ENCODE data around the gene MYCN. TPM values are rescaled to one million over a fixed set of nuclear protein-coding genes. Genes with fewer than 3 reads are reported as not detected.
"Not testable (repeated sequence)": the region's sequence is repeated elsewhere in the genome, so short reads cannot be mapped to it uniquely, and the experiment has no call there.

MYCN gene
- total RNA-seq, 4 donors from 2014 or later = 0.48 to 7.0 (median 0.82) TPM; not detected in 1

- no peaks in the 10 kb centered on the region for H3K36me3 ChIP-seq
- no peaks in the 10 kb centered on the region for H3K4me1 ChIP-seq
- in situ Hi-C loops (cut with MboI; ENCODE audit: low pct_ligation_motif_present in 1 of 4, low pct_unique_long_range_greater_than_20kb in 1 of 4, low sequenced_read_pairs in 3 of 4) (loop anchor here in 3 of 4 donors (25.0 kb wide), 5 partner anchors 289 to 836 kb away; no protein-coding TSS in a partner anchor), intact Hi-C loops (cut with DNase I; ENCODE audit: low total_unique reads) (no loop called here)
- no peaks in the 10 kb centered on the region for H3K27me3 ChIP-seq
- H3K4me3 ChIP-seq = no peak overlapping the region
- 85 to 91% methylated on average over 7 of the region's 7 CpGs for WGBS, 2 donors (ENCODE audit: low coverage in 1 of 2)
- no peaks in the 10 kb centered on the region for H3K9me3 ChIP-seq
- no peak for DNase-seq
- TF ChIP-seq CTCF (IDR thresholded peaks at IDR 0.05) = no peak
- TF ChIP-seq POLR2A (IDR thresholded peaks at IDR 0.05) = no peak
- TF ChIP-seq EP300 (IDR thresholded peaks at IDR 0.05; ENCODE audit: low read depth) = no peak
- no peak for TF ChIP-seq POLR2AphosphoS5 (IDR thresholded peaks at IDR 0.05)
- no peak overlapping the region for H3K27ac ChIP-seq
These were observed 14.1 kb upstream of the MYCN start for GRCh38 chr2:15926252-15926651.

GRCh38 chr2:15927551-15928218 lies 12.7 kb upstream of the MYCN start:
- Histone ChIP-seq H3K9me3 (no peaks in the 10 kb centered on the region), H3K36me3 (no peaks in the 10 kb centered on the region), H3K27me3 (no peaks in the 10 kb centered on the region), H3K4me3 (no peak overlapping the region), H3K27ac (no peak overlapping the region), H3K4me1 (no peaks in the 10 kb centered on the region)
- TF ChIP-seq EP300 (IDR thresholded peaks at IDR 0.05; ENCODE audit: low read depth) (no peak), POLR2AphosphoS5 (IDR thresholded peaks at IDR 0.05) (no peak), POLR2A (IDR thresholded peaks at IDR 0.05) (no peak), CTCF (IDR thresholded peaks at IDR 0.05) (no peak)
- intact Hi-C loops (cut with DNase I; ENCODE audit: low total_unique reads) (no loop called here), in situ Hi-C loops (cut with MboI; ENCODE audit: low pct_ligation_motif_present in 1 of 4, low pct_unique_long_range_greater_than_20kb in 1 of 4, low sequenced_read_pairs in 3 of 4) (loop anchor here in 3 of 4 donors (25.0 kb wide), 5 partner anchors 290 to 835 kb away; no protein-coding TSS in a partner anchor)
- 85 to 87% methylated on average over 5 to 11 of the region's 11 CpGs for WGBS, 2 donors (ENCODE audit: low coverage in 1 of 2)
- DNase-seq = no peak

GRCh38 chr2:15929008-15929407 lies 11.3 kb upstream of the MYCN start:
- 93 to 100% methylated on average over 1 to 3 of the region's 3 CpGs for WGBS, 2 donors (ENCODE audit: low coverage in 1 of 2)
- intact Hi-C loops (cut with DNase I; ENCODE audit: low total_unique reads); H3K27me3 ChIP-seq; H3K9me3 ChIP-seq; H3K4me1 ChIP-seq; H3K27ac ChIP-seq; H3K4me3 ChIP-seq; DNase-seq; H3K36me3 ChIP-seq: not testable (repeated sequence)
- in situ Hi-C loops (cut with MboI; ENCODE audit: low pct_ligation_motif_present in 1 of 4, low pct_unique_long_range_greater_than_20kb in 1 of 4, low sequenced_read_pairs in 3 of 4) = loop anchor here in 3 of 4 donors (25.0 kb wide), 5 partner anchors 292 to 833 kb away; no protein-coding TSS in a partner anchor

DNA sequence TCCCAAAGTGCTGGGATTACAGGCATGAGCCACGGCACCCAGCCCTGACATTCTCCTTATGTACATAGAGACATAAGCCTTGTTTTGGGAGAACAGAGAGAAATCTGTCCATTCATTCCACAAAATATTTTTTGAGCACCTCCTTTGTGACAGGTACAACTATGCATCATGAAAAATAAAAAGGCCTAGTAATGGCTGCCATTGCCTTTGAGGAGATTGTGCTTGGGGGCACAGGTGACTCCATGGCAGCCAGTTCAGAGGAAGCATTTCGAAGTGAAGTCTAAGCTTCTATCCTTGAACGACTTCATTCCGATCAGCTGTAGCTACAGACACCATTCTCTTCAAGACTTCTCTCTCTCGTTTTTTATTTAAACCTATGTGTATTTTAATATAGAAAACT lies 10.5 kb upstream of the MYCN start:
- Histone ChIP-seq H3K27ac (no peak overlapping the region), H3K4me1 (no peaks in the 10 kb centered on the region), H3K27me3 (no peaks in the 10 kb centered on the region), H3K4me3 (no peak overlapping the region), H3K36me3 (no peaks in the 10 kb centered on the region), H3K9me3 (no peaks in the 10 kb centered on the region)
- 89% methylated on average over 4 to 5 of the region's 5 CpGs for WGBS, 2 donors (ENCODE audit: low coverage in 1 of 2)
- TF ChIP-seq POLR2A (IDR thresholded peaks at IDR 0.05) = no peak
- no peak for TF ChIP-seq POLR2AphosphoS5 (IDR thresholded peaks at IDR 0.05)
- TF ChIP-seq CTCF (IDR thresholded peaks at IDR 0.05) = no peak
- no peak for TF ChIP-seq EP300 (IDR thresholded peaks at IDR 0.05; ENCODE audit: low read depth)
- intact Hi-C loops (cut with DNase I; ENCODE audit: low total_unique reads) (no loop called here), in situ Hi-C loops (cut with MboI; ENCODE audit: low pct_ligation_motif_present in 1 of 4, low pct_unique_long_range_greater_than_20kb in 1 of 4, low sequenced_read_pairs in 3 of 4) (loop anchor here (10.0 to 25.0 kb wide), 7 partner anchors 293 to 832 kb away; no protein-coding TSS in a partner anchor)
- no peak for DNase-seq

Data from transverse colon (tissue), 4 donors.